ENCODE measurements around the gene PARVA. TPM values are rescaled to one million over a fixed set of nuclear protein-coding genes. Genes with fewer than 3 reads are reported as not detected.
A peak's percentile ranks its signal among the peaks of the same experiment; 100 is the strongest.

PARVA gene
- total RNA-seq, 4 donors from 2014 or later: 52.9 to 188 (median 66.5) TPM

GRCh38 chr11:12458042-12458441 is 80.7 kb downstream of the PARVA start:
- no peak for TF ChIP-seq CTCF (IDR thresholded peaks at IDR 0.05)
- TF ChIP-seq POLR2A (IDR thresholded peaks at IDR 0.05): no peak
- Histone ChIP-seq H3K27ac (peak overlapping the region; percentile 64 to 68), H3K4me1 (peaks cover 4 to 14% of the 10 kb centered on the region in 2 donors), H3K36me3 (no peaks in the 10 kb centered on the region), H3K27me3 (no peaks in the 10 kb centered on the region), H3K9me3 (no peaks in the 10 kb centered on the region), H3K4me3 (no peak overlapping the region)
- intact Hi-C loops (cut with DNase I; ENCODE audit: low total_unique reads): no loop called here
- DNase-seq: peak; percentile 28 to 32

GRCh38 chr11:12459374-12459773 is 82.0 kb downstream of the PARVA start:
- TF ChIP-seq POLR2A (IDR thresholded peaks at IDR 0.05): no peak
- no peak for TF ChIP-seq CTCF (IDR thresholded peaks at IDR 0.05)
- H3K4me3 ChIP-seq: no peak overlapping the region
- H3K36me3 ChIP-seq: no peaks in the 10 kb centered on the region
- DNase-seq: peak in 1 of 2 donors; percentile 6
- intact Hi-C loops (cut with DNase I; ENCODE audit: low total_unique reads): no loop called here
- H3K4me1 ChIP-seq: peaks cover 4 to 10% of the 10 kb centered on the region in 2 donors
- peak overlapping the region; percentile 64 to 68 for H3K27ac ChIP-seq
- no peaks in the 10 kb centered on the region for H3K9me3 ChIP-seq
- no peaks in the 10 kb centered on the region for H3K27me3 ChIP-seq

- intact Hi-C loops (cut with DNase I; ENCODE audit: low total_unique reads): no loop called here
- H3K36me3 ChIP-seq: no peaks in the 10 kb centered on the region
Observed at GRCh38 chr11:12459865-12460444, 82.6 kb downstream of the PARVA start.

GRCh38 chr11:12460466-12460865 is 83.1 kb downstream of the PARVA start:
- Histone ChIP-seq H3K4me1 (peaks cover 0 to 10% of the 10 kb centered on the region in 2 donors), H3K27ac (no peak overlapping the region), H3K4me3 (no peak overlapping the region), H3K27me3 (no peaks in the 10 kb centered on the region), H3K9me3 (no peaks in the 10 kb centered on the region), H3K36me3 (no peaks in the 10 kb centered on the region)
- intact Hi-C loops (cut with DNase I; ENCODE audit: low total_unique reads): no loop called here
- no peak for TF ChIP-seq POLR2A (IDR thresholded peaks at IDR 0.05)
- no peak for TF ChIP-seq CTCF (IDR thresholded peaks at IDR 0.05)
- DNase-seq: no peak

More at GRCh38 chr11:12459865-12460444, 82.6 kb downstream of the PARVA start:
- no peak overlapping the region for H3K4me3 ChIP-seq
- H3K27ac ChIP-seq: peak overlapping the region in 1 of 2 donors; percentile 64
- peak in 1 of 2 donors; percentile 5 for DNase-seq
- TF ChIP-seq CTCF (IDR thresholded peaks at IDR 0.05): no peak
- TF ChIP-seq POLR2A (IDR thresholded peaks at IDR 0.05): no peak
- no peaks in the 10 kb centered on the region for H3K9me3 ChIP-seq
- peaks cover 2 to 10% of the 10 kb centered on the region in 2 donors for H3K4me1 ChIP-seq
- no peaks in the 10 kb centered on the region for H3K27me3 ChIP-seq

- Histone ChIP-seq H3K27me3 (no peaks in the 10 kb centered on the region), H3K4me3 (no peak overlapping the region), H3K9me3 (no peaks in the 10 kb centered on the region), H3K4me1 (peaks cover 0 to 10% of the 10 kb centered on the region in 2 donors), H3K27ac (no peak overlapping the region), H3K36me3 (no peaks in the 10 kb centered on the region)
- DNase-seq: peak in 1 of 2 donors; percentile 15
- TF ChIP-seq CTCF (IDR thresholded peaks at IDR 0.05) (no peak), POLR2A (IDR thresholded peaks at IDR 0.05) (no peak)
- intact Hi-C loops (cut with DNase I; ENCODE audit: low total_unique reads): no loop called here
Observed at GRCh38 chr11:12461516-12461915, 84.1 kb downstream of the PARVA start.
